ENCODE measurements around the gene CA10. TPM values are rescaled to one million over a fixed set of nuclear protein-coding genes. Genes with fewer than 3 reads are reported as not detected.

Gene CA10
- total and polyA plus RNA-seq, 4 donors = not detected

- Histone ChIP-seq H3K4me1 (ENCODE audit: control insufficient read depth in 1 of 2, insufficient read depth in 2 of 2, low read length in 2 of 2) (no peaks in the 10 kb centered on the region), H3K9me3 (ENCODE audit: control insufficient read depth, low read length) (no peaks in the 10 kb centered on the region), H3K27me3 (ENCODE audit: control insufficient read depth in 1 of 2, insufficient read depth in 2 of 2, low read length in 1 of 2) (no peaks in the 10 kb centered on the region), H3K4me3 (ENCODE audit: low read length in 2 of 2) (no peak overlapping the region), H3K27ac (ENCODE audit: low read depth in 1 of 2, low read length in 2 of 2) (no peak overlapping the region), H3K36me3 (ENCODE audit: control insufficient read depth in 1 of 2, insufficient read depth in 2 of 2, low read length in 1 of 2) (no peaks in the 10 kb centered on the region)
- no peak for DNase-seq
- ATAC-seq (ENCODE audit: low FRiP score) = no peak
- intact Hi-C loops (cut with DNase I) = no loop called here
These were observed 438.1 kb downstream of the CA10 start for GRCh38 chr17:51720439-51720838.

GRCh38 chr17:51718983-51719382 lies 439.5 kb downstream of the CA10 start:
- Histone ChIP-seq H3K4me3 (ENCODE audit: low read length in 2 of 2) (no peak overlapping the region), H3K27ac (ENCODE audit: low read depth in 1 of 2, low read length in 2 of 2) (no peak overlapping the region)

GRCh38 chr17:51711581-51711980 lies 446.9 kb downstream of the CA10 start:
- Histone ChIP-seq H3K4me3 (ENCODE audit: low read length in 2 of 2) (no peak overlapping the region), H3K27me3 (ENCODE audit: control insufficient read depth in 1 of 2, insufficient read depth in 2 of 2, low read length in 1 of 2) (no peaks in the 10 kb centered on the region), H3K4me1 (ENCODE audit: control insufficient read depth in 1 of 2, insufficient read depth in 2 of 2, low read length in 2 of 2) (no peaks in the 10 kb centered on the region), H3K27ac (ENCODE audit: low read depth in 1 of 2, low read length in 2 of 2) (no peak overlapping the region), H3K36me3 (ENCODE audit: control insufficient read depth in 1 of 2, insufficient read depth in 2 of 2, low read length in 1 of 2) (no peaks in the 10 kb centered on the region), H3K9me3 (ENCODE audit: control insufficient read depth, low read length) (no peaks in the 10 kb centered on the region)
- intact Hi-C loops (cut with DNase I) = no loop called here
- ATAC-seq (ENCODE audit: low FRiP score) (no peak), DNase-seq (no peak)
- 82 to 86% methylated on average over 7 of the region's 7 CpGs for WGBS, 2 donors

More at GRCh38 chr17:51718983-51719382, 439.5 kb downstream of the CA10 start:
- DNase-seq = no peak
- Histone ChIP-seq H3K9me3 (ENCODE audit: control insufficient read depth, low read length) (no peaks in the 10 kb centered on the region), H3K27me3 (ENCODE audit: control insufficient read depth in 1 of 2, insufficient read depth in 2 of 2, low read length in 1 of 2) (no peaks in the 10 kb centered on the region), H3K4me1 (ENCODE audit: control insufficient read depth in 1 of 2, insufficient read depth in 2 of 2, low read length in 2 of 2) (no peaks in the 10 kb centered on the region), H3K36me3 (ENCODE audit: control insufficient read depth in 1 of 2, insufficient read depth in 2 of 2, low read length in 1 of 2) (no peaks in the 10 kb centered on the region)
- ATAC-seq (ENCODE audit: low FRiP score) = no peak
- WGBS, 2 donors = 42 to 56% methylated on average over 3 of the region's 3 CpGs
- intact Hi-C loops (cut with DNase I) = no loop called here

- Histone ChIP-seq H3K4me1 (ENCODE audit: control insufficient read depth in 1 of 2, insufficient read depth in 2 of 2, low read length in 2 of 2) (no peaks in the 10 kb centered on the region), H3K4me3 (ENCODE audit: low read length in 2 of 2) (no peak overlapping the region), H3K36me3 (ENCODE audit: control insufficient read depth in 1 of 2, insufficient read depth in 2 of 2, low read length in 1 of 2) (no peaks in the 10 kb centered on the region), H3K27ac (ENCODE audit: low read depth in 1 of 2, low read length in 2 of 2) (no peak overlapping the region), H3K27me3 (ENCODE audit: control insufficient read depth in 1 of 2, insufficient read depth in 2 of 2, low read length in 1 of 2) (no peaks in the 10 kb centered on the region), H3K9me3 (ENCODE audit: control insufficient read depth, low read length) (no peaks in the 10 kb centered on the region)
- intact Hi-C loops (cut with DNase I) = no loop called here
- no peak for DNase-seq
- WGBS, 2 donors = 27 to 41% methylated on average over 3 of the region's 3 CpGs
- ATAC-seq (ENCODE audit: low FRiP score) = peak; percentile 60
These were observed 447.9 kb downstream of the CA10 start for GRCh38 chr17:51710634-51710979.

DNA sequence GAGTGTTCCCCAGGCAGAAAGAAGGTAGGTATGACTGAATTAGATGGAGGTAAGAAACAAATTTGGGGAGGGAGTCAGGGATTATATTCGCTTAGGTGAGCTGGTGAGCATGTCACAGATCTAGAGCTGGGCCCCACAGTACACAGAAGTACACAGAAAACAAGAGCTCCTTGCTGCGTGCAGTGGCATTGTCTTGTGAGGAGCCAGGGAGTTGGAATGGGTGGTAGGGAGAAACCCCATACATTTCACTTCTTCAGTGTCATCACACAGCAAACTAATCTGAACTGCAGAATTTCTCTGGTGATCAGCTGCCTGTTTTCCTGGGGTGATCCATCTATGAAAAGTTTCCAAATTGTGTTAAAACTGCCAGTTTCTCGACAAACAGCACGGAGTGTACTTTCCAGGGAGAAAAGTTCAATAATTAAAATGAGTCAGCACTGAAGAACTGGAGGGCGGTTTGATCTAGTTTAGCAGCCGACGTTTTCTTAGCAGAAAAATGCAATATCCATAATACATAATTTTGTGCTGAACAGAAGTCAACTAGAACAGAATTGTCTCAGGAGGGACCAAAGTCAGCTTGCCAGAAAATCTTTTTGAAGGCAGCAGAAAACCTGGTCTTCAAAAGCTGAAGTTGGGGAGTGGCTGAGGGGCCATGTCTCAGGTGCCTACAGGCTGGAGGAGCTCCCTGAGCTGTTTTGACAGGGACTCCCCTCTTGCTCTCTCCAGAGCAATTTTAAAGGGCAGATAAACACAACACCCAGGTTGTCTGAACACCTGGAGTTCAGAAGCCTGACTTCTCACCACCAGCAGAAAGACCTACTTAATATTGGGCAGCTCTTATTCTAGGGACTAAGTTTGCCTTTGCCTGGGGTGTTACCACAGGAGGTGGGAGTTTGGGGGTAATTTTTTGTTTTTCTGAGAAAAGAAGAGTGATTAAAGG lies 448.6 kb downstream of the CA10 start:
- 38 to 40% methylated on average over 7 of the region's 7 CpGs for WGBS, 2 donors
- Histone ChIP-seq H3K9me3 (ENCODE audit: control insufficient read depth, low read length) (no peaks in the 10 kb centered on the region), H3K36me3 (ENCODE audit: control insufficient read depth in 1 of 2, insufficient read depth in 2 of 2, low read length in 1 of 2) (no peaks in the 10 kb centered on the region), H3K4me1 (ENCODE audit: control insufficient read depth in 1 of 2, insufficient read depth in 2 of 2, low read length in 2 of 2) (no peaks in the 10 kb centered on the region), H3K27me3 (ENCODE audit: control insufficient read depth in 1 of 2, insufficient read depth in 2 of 2, low read length in 1 of 2) (no peaks in the 10 kb centered on the region), H3K4me3 (ENCODE audit: low read length in 2 of 2) (no peak overlapping the region), H3K27ac (ENCODE audit: low read depth in 1 of 2, low read length in 2 of 2) (no peak overlapping the region)
- DNase-seq = no peak
- peak; percentile 67 for ATAC-seq (ENCODE audit: low FRiP score)
- intact Hi-C loops (cut with DNase I) = no loop called here

GRCh38 chr17:51707216-51707615 lies 451.3 kb downstream of the CA10 start:
- Histone ChIP-seq H3K9me3 (ENCODE audit: control insufficient read depth, low read length) (no peaks in the 10 kb centered on the region), H3K4me3 (ENCODE audit: low read length in 2 of 2) (no peak overlapping the region), H3K4me1 (ENCODE audit: control insufficient read depth in 1 of 2, insufficient read depth in 2 of 2, low read length in 2 of 2) (peaks cover 0 to 10% of the 10 kb centered on the region in 2 donors), H3K36me3 (ENCODE audit: control insufficient read depth in 1 of 2, insufficient read depth in 2 of 2, low read length in 1 of 2) (no peaks in the 10 kb centered on the region), H3K27ac (ENCODE audit: low read depth in 1 of 2, low read length in 2 of 2) (no peak overlapping the region), H3K27me3 (ENCODE audit: control insufficient read depth in 1 of 2, insufficient read depth in 2 of 2, low read length in 1 of 2) (no peaks in the 10 kb centered on the region)
- DNase-seq (no peak), ATAC-seq (ENCODE audit: low FRiP score) (no peak)
- intact Hi-C loops (cut with DNase I) = no loop called here
- WGBS, 2 donors = 94 to 96% methylated on average over 2 of the region's 2 CpGs

GRCh38 chr17:51706093-51706492 lies 452.4 kb downstream of the CA10 start:
- intact Hi-C loops (cut with DNase I) = no loop called here
- DNase-seq = no peak
- Histone ChIP-seq H3K4me1 (ENCODE audit: control insufficient read depth in 1 of 2, insufficient read depth in 2 of 2, low read length in 2 of 2) (peaks cover 0 to 10% of the 10 kb centered on the region in 2 donors), H3K27ac (ENCODE audit: low read depth in 1 of 2, low read length in 2 of 2) (no peak overlapping the region), H3K36me3 (ENCODE audit: control insufficient read depth in 1 of 2, insufficient read depth in 2 of 2, low read length in 1 of 2) (no peaks in the 10 kb centered on the region), H3K27me3 (ENCODE audit: control insufficient read depth in 1 of 2, insufficient read depth in 2 of 2, low read length in 1 of 2) (no peaks in the 10 kb centered on the region), H3K9me3 (ENCODE audit: control insufficient read depth, low read length) (no peaks in the 10 kb centered on the region), H3K4me3 (ENCODE audit: low read length in 2 of 2) (no peak overlapping the region)
- 92 to 100% methylated on average over 1 of the region's 1 CpG for WGBS, 2 donors
- ATAC-seq (ENCODE audit: low FRiP score) = no peak

- ATAC-seq (ENCODE audit: low FRiP score) = peak; percentile 86
- DNase-seq = peak; percentile 84 to 88
- H3K27ac ChIP-seq (ENCODE audit: low read depth in 1 of 2, low read length in 2 of 2) = no peak overlapping the region
These were observed 454.9 kb downstream of the CA10 start for GRCh38 chr17:51703361-51704341.

More at GRCh38 chr17:51703361-51704341, 454.9 kb downstream of the CA10 start:
- no peak overlapping the region for H3K4me3 ChIP-seq (ENCODE audit: low read length in 2 of 2)
- 22 to 27% methylated on average over 8 of the region's 8 CpGs for WGBS, 2 donors
- no peaks in the 10 kb centered on the region for H3K27me3 ChIP-seq (ENCODE audit: control insufficient read depth in 1 of 2, insufficient read depth in 2 of 2, low read length in 1 of 2)
- H3K9me3 ChIP-seq (ENCODE audit: control insufficient read depth, low read length) = no peaks in the 10 kb centered on the region
- intact Hi-C loops (cut with DNase I) = no loop called here
- no peaks in the 10 kb centered on the region for H3K36me3 ChIP-seq (ENCODE audit: control insufficient read depth in 1 of 2, insufficient read depth in 2 of 2, low read length in 1 of 2)
- peaks cover 0 to 10% of the 10 kb centered on the region in 2 donors for H3K4me1 ChIP-seq (ENCODE audit: control insufficient read depth in 1 of 2, insufficient read depth in 2 of 2, low read length in 2 of 2)
